Stimulated activated memory B cell treated with anti-CD40 and anti-IgM and Interleukin-4, amounts not matched to agents 10 μg/mL and 1 μg/mL and 100 μg/mL, for 72 hours (primary cell): Measurements from ENCODE around the gene HOXA3.

ENCODE experiments used
- ATAC-seq: fragments of 150-1000 bp; cut with Tn5 transposase; 2 replicates; pipeline ENCODE4 v1.10.0; 2021
- H3K27ac Mint-ChIP-seq: one replicate; pipeline ENCODE4 v1.8.0; 2022; ENCODE audit warnings: mild to moderate bottlenecking, mixed read lengths
- H3K27me3 Mint-ChIP-seq: one replicate; pipeline ENCODE4 v1.8.0; 2022; ENCODE audit warnings: mixed read lengths
- H3K36me3 Mint-ChIP-seq: one replicate; pipeline ENCODE4 v1.8.0; 2022; ENCODE audit warnings: mixed read lengths
- H3K4me1 Mint-ChIP-seq: one replicate; pipeline ENCODE4 v1.8.0; 2022; ENCODE audit warnings: mixed read lengths
- H3K4me3 Mint-ChIP-seq: one replicate; pipeline ENCODE4 v1.8.0; 2022; ENCODE audit warnings: mild to moderate bottlenecking, moderate library complexity, mixed read lengths
- H3K9me3 Mint-ChIP-seq: one replicate; pipeline ENCODE4 v1.8.0; 2022; ENCODE audit warnings: mixed read lengths

Gene HOXA3

DNA sequence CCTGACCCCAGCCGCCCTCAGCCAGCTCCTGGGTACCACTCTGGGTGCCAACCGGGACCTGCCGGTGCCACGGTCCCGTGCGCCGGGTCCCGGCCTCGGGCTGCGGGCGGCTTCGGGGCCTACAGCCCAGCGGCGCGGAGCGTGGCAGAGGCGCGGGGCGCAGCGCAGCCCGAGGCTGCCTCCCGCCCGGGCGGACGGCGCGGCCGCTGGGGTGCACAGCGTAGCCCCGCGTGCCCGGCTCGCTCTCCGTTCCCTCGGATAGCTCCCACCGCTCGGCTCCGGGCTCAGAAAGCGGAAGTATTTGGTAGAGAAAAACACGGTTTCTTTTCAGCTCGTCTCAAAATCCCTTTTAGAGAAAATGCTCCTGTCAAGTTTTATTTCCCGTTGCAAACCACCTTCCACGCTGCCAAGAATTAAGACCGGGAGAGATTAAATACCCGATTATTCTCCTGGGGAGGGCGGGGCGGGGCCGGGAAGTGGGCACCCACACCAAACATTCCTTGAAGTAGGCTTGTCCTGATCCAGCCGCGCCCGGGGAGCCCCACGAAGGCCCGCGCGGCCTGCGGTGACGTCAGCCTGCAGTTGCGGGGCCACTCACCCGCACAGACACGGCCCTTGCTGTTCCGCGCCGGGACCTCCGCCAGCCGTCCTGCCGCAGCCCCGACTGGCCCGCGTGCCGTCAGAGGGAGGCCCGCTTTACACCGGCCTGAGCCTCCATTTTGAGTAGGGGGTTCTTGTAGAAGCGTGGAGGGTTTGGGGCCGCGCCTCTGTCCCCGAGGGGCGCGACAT, 40.4 kb upstream of the HOXA3 start:
- H3K9me3 Mint-ChIP-seq: no peaks in the 10 kb centered on the region
- peaks cover 17% of the 10 kb centered on the region for H3K4me1 Mint-ChIP-seq

DNA sequence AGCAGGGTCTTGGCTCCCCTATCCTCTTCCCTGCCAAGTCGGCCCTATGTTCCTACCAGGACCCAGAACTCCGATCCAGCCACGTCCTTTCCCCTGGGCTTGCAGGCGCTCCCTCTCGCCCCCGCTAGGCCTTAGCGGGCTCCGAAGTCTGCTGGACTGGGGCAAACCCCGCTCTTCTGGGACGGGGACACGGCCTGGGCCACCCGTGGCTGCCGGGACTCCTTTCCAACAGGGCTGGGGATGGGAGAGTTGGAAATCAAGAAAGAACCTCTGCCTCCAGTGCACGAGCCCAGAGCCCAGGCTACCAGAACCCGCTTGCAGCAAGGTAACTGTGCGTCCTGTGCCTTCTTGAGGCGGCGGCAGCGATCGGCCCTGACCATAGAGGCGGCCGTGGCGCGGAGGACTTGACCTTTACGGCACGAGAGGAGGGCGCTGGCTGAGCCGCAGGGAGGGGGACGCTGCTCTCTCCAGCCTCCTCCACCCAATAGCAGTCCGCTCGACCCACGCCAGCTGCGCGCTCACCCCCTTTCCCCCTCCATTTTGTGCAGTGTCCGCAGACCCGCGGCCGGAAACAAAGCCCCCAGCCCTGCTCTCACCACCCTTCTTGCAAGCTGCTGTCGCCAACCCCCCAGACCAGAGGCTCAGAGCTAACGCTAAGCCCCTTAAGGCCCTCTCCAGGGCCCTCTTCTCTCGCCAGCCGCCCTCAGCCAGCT, 39.6 kb upstream of the HOXA3 start:
- no peak for ATAC-seq
- Mint-ChIP-seq H3K36me3 (no peaks in the 10 kb centered on the region), H3K9me3 (no peaks in the 10 kb centered on the region), H3K27me3 (peaks cover 72% of the 10 kb centered on the region), H3K4me1 (peaks cover 18% of the 10 kb centered on the region), H3K27ac (no peak overlapping the region), H3K4me3 (no peak overlapping the region)

More for the DNA sequence above, 40.4 kb upstream of the HOXA3 start:
- peaks cover 71% of the 10 kb centered on the region for H3K27me3 Mint-ChIP-seq
- no peak overlapping the region for H3K27ac Mint-ChIP-seq
- peak; percentile 51 for ATAC-seq
- no peak overlapping the region for H3K4me3 Mint-ChIP-seq
- no peaks in the 10 kb centered on the region for H3K36me3 Mint-ChIP-seq

DNA sequence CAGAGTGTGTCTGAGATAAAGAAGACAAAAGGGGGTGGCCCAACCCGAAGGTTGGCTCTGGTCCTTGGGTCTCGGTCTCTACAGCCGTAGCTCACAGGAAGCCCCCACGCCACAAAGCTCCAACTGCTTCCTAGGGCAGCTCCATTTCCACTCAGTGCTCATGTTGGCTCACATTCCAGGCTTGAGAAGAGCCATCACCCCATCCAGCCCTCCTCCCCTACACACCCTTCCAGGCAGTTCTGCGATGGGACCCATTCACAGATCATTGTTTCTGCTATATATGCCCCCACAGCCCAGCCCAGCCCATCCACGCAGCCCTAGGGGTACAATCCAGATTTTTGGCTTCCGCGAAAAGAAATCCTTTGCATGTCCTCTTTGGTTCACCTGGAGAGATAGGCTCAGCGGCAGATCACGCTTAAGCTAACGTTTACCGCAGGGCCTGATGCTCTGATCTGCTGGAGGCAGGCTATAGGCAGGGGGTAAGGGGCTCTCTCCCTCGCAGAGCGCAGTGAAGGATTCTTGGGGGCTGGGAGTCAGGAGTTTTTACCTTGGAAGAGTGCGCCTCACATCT, 38.9 kb upstream of the HOXA3 start:
- no peaks in the 10 kb centered on the region for H3K9me3 Mint-ChIP-seq
- no peak overlapping the region for H3K4me3 Mint-ChIP-seq
- peaks cover 79% of the 10 kb centered on the region for H3K27me3 Mint-ChIP-seq
- H3K27ac Mint-ChIP-seq: no peak overlapping the region
- H3K4me1 Mint-ChIP-seq: peaks cover 18% of the 10 kb centered on the region
- no peak for ATAC-seq
- no peaks in the 10 kb centered on the region for H3K36me3 Mint-ChIP-seq

DNA sequence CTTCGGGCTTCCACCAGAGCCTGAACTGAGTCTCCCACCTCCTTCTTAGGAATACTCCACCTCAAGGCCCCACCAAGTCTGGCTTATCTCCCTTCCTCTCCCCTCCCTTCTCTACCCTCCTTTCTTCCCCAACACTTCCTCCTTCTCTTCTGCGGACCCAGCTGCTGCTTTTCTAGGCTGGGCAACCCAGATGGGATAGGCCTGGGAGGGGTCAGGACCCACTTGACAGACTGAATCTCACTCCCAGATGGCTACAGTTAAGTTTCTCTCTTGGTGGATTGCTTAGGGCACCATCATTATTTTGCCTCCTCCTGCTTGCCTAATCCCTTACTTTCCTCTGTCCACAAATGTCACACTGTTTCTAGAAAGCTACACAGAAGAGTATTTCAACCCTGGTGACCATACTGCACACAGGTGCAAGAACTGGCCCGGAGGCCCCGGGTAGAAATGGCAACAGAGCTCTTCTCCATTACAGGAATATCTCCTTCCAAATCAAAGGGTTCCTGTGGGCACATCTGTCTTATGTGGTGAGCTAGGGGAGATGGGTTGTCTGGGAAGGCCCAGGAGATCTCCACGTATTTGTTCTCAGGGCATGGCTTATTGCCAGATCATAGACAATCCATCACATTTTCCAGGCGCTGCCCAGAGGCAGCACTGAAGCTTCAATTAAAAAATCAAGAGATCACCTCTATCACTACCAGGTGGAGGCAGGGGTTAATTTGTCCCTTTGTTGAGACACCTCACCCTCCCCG, 37.8 kb upstream of the HOXA3 start:
- Mint-ChIP-seq H3K27me3 (peaks cover 90% of the 10 kb centered on the region), H3K4me3 (no peak overlapping the region), H3K9me3 (no peaks in the 10 kb centered on the region), H3K4me1 (peaks cover 18% of the 10 kb centered on the region), H3K36me3 (no peaks in the 10 kb centered on the region), H3K27ac (no peak overlapping the region)
- ATAC-seq: no peak

DNA sequence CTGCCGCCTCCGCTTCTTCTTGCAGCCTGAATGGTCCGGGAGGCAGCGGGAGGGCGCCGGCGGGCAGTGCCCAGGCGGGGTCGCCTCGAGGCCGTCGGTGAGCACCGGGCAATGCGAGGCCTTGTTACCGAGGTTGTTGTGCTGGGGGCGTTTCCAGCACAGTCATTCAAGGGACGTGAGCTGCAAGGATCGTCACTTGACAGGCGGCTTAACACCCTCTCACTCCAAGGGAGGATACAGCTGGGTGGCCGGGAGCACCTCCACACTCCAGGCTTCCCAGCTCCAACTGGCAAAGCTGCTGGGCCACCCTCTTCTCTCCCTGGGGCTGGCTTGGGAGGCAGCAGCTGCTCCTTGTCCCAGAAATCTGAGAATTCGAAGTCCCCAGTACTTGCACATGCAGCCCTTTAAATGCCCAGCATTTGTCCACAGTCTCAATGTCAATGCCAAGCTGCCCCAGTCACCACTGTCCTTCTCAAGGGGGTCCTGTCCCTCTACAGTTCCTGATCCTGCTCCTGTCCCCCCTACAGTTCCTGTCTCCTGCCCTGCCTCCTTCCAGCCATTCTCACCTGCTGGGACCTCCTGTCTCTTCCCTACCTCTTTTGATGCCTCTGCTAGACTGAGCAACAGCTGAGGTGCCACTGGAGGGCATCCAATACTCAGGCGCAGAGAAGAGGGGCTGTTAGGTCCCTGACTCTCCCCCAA, 37.1 kb upstream of the HOXA3 start:
- no peaks in the 10 kb centered on the region for H3K9me3 Mint-ChIP-seq
- no peak overlapping the region for H3K4me3 Mint-ChIP-seq
- no peaks in the 10 kb centered on the region for H3K36me3 Mint-ChIP-seq
- H3K4me1 Mint-ChIP-seq: peaks cover 24% of the 10 kb centered on the region
- H3K27me3 Mint-ChIP-seq: peaks cover 92% of the 10 kb centered on the region
- H3K27ac Mint-ChIP-seq: no peak overlapping the region
- no peak for ATAC-seq

DNA sequence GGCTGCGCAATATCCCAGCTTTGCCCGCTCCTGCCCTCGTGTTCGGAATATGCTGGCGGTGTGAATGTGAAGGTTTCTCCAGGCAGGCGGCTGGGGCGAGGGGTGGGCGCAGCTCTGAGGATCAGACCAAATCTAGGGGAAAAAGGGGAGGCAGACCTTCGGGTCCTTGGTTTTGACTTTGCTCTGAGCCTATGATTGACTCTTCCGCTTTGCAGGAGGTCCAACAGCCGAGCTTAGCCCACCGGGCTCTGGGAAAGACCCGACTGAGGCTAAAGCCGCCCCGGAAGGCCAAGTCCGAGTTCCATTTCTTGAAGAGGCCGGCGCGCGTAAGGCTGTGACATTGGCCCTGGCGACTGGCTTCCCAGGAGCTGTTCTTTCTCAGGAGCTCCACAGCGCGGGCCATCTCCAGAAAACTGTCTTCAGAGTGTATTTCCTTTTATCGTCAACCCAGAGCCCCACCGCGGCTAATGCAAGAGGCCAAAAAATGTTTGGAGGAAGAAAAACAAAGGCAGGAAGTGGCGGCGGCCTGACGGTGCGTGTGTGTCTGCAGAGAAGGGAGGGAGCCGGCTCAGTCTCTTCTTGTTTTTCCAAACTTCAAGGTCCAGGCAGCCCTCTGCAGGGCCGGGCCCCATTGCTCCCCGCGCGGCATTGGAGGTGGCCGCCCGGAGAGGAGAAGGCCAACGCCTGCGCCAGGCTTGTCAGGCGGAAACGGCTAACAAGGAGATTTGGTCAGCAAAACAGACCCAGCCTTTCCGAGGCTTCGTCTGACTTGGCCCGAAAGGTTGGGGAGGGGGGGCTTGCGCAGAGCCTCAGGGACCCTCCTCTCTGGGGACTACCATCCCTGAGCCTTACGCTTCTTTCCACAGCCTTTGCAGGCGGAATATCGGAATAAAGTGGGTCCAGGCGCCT, 36.3 kb upstream of the HOXA3 start:
- Mint-ChIP-seq H3K4me1 (peaks cover 24% of the 10 kb centered on the region), H3K36me3 (no peaks in the 10 kb centered on the region), H3K4me3 (peak overlapping the region; percentile 52), H3K27me3 (peaks cover 91% of the 10 kb centered on the region), H3K27ac (no peak overlapping the region), H3K9me3 (no peaks in the 10 kb centered on the region)
- no peak for ATAC-seq

DNA sequence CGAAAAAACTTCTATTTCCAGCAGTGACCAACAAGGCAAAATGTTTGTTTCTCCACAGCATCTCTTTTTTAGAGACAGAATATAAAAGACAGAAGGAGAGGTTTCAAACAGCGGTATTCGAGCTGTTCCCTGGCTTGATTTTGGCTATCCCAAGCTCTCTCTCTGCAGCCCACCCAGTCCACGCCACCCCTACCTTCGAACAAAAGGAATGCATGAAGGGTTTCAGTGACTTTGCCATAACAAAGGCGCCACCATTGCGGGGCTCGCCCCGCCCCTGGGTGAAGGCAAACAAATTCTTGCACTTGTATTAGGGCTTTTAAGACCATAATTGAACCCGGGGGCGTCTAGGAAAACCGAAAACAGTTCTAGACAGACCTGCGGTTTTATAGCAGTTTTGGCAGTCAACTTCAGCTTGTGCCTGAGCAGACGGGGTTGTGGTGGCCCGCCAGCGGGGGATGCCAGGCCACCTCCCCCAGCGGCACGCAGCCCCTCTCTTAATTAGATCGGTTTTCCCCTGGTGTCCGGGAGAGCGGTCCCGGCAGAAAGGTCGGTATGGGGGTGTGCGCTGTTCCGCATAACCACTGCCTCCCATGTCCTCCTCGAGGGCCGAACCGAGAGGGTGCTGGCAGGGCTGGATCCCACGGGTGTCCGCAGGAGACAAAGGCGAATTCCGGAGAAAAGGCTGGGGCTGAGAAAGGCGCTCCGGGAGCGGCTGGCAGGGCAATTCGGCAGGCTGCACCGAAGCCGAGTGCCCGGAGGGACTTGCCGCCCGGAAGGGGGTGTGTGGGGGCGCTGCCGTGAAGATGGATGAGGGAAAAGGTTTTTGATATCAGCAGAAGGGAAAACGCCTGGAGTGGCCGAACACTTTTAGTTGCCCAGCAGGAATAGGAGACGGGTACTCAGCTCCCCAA, 35.3 kb upstream of the HOXA3 start:
- ATAC-seq: no peak
- Mint-ChIP-seq H3K4me3 (no peak overlapping the region), H3K27ac (no peak overlapping the region), H3K27me3 (peaks cover 92% of the 10 kb centered on the region), H3K9me3 (no peaks in the 10 kb centered on the region), H3K4me1 (peaks cover 28% of the 10 kb centered on the region), H3K36me3 (no peaks in the 10 kb centered on the region)

DNA sequence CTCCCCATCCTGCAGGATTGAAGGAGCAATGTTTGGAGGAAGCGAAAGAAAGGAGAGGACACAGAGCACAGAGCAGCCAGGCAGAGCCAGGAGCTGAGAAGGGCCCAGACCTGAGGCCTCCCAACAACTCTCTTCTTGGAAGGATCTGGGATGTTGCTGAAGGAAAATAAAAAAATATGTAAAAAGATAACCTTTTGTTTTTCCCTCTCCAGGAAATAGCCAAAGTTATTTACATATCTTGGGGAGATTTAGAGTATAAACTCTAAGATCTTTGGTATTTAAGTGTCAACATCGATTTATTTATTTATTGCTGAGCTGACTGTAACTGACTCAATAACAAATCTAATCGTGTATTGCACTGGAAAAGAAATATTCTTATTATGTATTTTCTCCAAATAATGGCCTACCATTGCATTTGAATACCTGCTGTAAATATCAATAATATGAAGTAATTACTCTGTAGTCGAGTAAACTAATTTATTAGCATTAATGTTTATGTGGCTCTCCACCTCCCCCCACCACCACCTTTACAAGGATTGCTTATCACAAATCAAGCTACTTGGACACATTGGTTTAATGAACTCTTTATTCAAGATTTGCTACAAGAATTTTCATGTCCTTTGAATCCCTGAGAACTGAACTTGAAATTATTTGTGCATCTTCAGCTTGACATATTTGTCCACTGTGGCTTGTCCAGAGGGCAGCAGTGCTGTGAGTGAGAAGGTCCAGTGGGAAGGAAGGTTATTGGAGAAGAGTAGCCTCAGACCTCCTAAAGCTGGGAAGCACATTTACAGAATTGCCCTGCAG, 34.5 kb upstream of the HOXA3 start:
- Mint-ChIP-seq H3K36me3 (no peaks in the 10 kb centered on the region), H3K9me3 (no peaks in the 10 kb centered on the region), H3K4me1 (peaks cover 29% of the 10 kb centered on the region), H3K27me3 (peaks cover 94% of the 10 kb centered on the region), H3K27ac (no peak overlapping the region), H3K4me3 (no peak overlapping the region)
- no peak for ATAC-seq

DNA sequence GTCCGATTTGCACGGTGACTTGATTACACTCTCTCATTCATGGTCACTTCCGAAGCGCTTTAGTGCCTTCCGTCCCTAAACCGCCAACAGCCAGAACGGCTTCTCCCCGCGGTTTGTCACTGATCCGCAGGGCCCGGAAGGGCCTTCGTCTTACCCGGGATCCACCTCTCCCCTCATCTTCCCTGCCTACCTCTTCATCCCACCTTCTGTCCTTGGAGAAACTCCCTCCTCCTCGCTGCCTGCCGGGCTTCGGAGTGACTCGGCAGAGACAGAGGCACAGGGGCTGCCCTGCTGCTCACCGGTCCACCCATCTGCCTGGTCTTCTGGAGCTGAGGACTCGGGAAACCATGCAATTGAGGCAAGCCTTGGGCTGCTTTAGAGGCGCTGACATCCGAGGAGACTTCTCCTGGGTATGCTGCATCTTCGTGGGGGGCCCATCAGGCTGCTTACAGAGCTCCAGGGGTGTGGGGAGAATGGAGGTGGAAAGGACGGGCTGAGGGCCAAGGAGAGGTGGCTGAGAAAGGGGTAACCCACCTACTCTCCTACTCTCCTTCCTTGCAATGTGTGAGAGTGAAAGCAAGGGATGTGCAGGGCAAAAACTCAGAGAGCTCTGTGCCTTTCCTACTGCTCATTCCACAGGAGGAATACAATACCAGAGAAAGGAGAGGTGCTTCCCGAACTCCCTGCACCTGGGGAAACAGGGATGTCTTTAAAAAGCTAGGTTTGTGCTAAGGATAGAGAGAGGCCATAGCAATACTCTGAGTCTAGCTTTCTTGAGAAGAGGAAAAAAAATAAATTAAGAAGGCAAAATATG, 33.7 kb upstream of the HOXA3 start:
- Mint-ChIP-seq H3K9me3 (no peaks in the 10 kb centered on the region), H3K27ac (no peak overlapping the region), H3K36me3 (no peaks in the 10 kb centered on the region), H3K4me1 (peaks cover 29% of the 10 kb centered on the region), H3K27me3 (peaks cover 94% of the 10 kb centered on the region), H3K4me3 (no peak overlapping the region)
- no peak for ATAC-seq

DNA sequence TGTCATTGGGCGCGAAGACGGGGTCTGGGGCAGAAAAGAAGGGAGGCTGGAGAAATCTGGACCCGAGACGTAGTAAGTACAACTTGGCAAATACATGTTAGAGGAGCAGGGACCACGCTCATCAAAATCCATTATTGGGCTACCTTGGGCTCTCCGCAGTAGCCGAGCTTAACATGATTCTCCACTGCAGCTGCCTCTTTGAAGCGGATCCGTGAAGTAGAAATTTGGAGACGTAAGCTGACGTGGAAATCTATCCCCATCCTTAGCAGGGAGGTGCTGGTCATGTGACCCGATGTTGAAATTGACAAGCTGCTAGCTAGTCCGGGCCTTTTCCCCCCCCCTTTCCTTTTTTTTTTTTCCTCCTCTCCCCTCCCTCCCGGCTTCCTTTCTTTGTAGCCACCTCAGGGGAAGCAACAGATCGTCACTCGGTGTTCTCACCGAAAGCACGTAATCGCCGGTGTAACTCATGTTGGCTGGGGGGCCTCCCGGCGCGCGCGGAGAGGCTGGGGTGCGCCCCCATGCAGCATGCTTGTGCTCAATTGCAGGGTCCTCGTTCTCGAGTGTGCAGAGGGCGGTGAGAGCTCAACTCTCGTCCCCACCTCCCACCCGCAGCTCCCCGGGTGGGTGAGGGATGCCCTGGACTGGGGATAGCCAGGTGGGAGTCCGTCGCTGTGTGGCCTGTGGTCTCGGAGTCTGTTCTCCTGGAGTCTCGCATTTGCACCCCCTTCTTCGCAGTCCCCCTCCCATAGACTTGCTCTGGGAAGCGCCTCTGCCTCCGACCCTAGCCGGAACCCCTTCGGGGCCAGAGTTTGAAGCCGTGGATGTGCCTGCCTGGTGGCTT, 32.9 kb upstream of the HOXA3 start, which contains the start of gene HOXA11:
HOXA11 (minus strand) TSS at position 220 of the 841 bp plus-strand sequence; CDS start at position 132, 88 bp downstream.
- peaks cover 32% of the 10 kb centered on the region for H3K4me1 Mint-ChIP-seq
- H3K27ac Mint-ChIP-seq: no peak within 1 kb of the TSS
- H3K36me3 Mint-ChIP-seq: no peaks in the 10 kb centered on the region
- peak within 1 kb of the TSS; percentile 22 for H3K4me3 Mint-ChIP-seq
- no peak for ATAC-seq
- H3K9me3 Mint-ChIP-seq: no peaks in the 10 kb centered on the region
- H3K27me3 Mint-ChIP-seq: peaks cover 94% of the 10 kb centered on the region

DNA sequence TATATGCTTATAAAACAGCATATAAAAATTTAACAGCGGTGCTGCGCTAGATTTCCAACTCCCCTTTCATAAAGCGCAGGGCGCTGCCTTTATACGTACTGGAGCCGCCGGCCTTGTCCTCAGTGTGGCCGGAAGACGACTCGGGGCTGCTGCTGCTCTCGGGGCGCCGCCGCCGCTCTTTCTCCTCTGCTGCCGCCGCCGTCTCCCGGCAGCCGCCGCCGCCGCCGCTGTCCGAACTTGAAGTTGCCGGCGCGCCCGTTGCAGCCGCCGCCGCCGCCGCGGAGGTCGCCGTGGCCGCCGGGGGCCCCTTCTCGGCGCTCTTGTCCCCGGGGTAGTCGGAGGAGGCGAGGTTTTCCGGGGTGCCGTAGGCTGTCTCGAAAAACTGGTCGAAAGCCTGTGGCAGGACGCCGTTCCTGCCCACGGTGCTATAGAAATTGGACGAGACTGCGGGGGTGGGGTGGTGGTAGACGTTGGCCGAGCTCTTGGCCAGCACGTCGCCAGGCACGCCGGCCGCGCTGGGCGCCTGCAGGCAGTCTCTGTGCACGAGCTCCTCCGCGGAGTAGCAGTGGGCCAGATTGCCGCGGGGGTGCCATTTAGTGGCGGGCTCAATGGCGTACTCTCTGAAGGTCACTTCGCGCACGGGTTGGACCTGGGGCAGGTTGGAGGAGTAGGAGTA, 32.1 kb upstream of the HOXA3 start:
- no peak for ATAC-seq
- Mint-ChIP-seq H3K27ac (no peak overlapping the region), H3K4me1 (peaks cover 40% of the 10 kb centered on the region), H3K9me3 (no peaks in the 10 kb centered on the region), H3K36me3 (no peaks in the 10 kb centered on the region), H3K27me3 (peaks cover 94% of the 10 kb centered on the region), H3K4me3 (peak overlapping the region; percentile 22)
